Omental fat pad (tissue), 4 donors: ENCODE measurements around the gene SLC1A2. TPM values are rescaled to one million over a fixed set of nuclear protein-coding genes. Genes with fewer than 3 reads are reported as not detected.

Experiments used
- ATAC-seq: fragments of 150-250 bp; one replicate; pipeline ENCODE4 v1.9.1; 2016; ENCODE audit warnings: mild to moderate bottlenecking, moderate library complexity; ENCODE audit not compliant: low FRiP score
- DNase-seq: peaks from one replicate; pipeline ENCODE4 v3.0.0-alpha.2; 2019; ENCODE audit warnings: low spot score
- CTCF ChIP-seq, 3 donors: fragments of 450-650 bp; IDR thresholded peaks; one replicate each; pipeline ENCODE4 v1.5.1; 2016 to 2017; ENCODE audit warnings: antibody characterized with exemption in 3 of 3, mild to moderate bottlenecking in 3 of 3, moderate library complexity in 2 of 3
- total RNA-seq, 4 donors: library from RNA; depleted of rRNA; stranded (reverse); fragments of >200 nt; gene quantifications; one replicate each; pipeline ENCODE4 v1.1.0, GENCODE V29; 2016

Gene SLC1A2
- total RNA-seq: 1 to 10 TPM in 3 of 4 donors, under 1 TPM in 1; 0.96 to 5.0 (median 2.8) TPM

- DNase-seq (no peak), ATAC-seq (peak; percentile 20)
- TF ChIP-seq CTCF (IDR thresholded peaks at IDR 0.05): no peak
Observed at GRCh38 chr11:35419184-35419829, at the start of gene SLC1A2. TSS of gene SLC1A2 (minus strand) at chr11:35419558. CDS start at chr11:35418966, 592 bp downstream.

GRCh38 chr11:35466058-35466457 is 46.7 kb upstream of the SLC1A2 start:
- no peak for ATAC-seq
- no peak for DNase-seq
- TF ChIP-seq CTCF (IDR thresholded peaks at IDR 0.05): no peak

- DNase-seq (no peak), ATAC-seq (no peak)
- TF ChIP-seq CTCF (IDR thresholded peaks at IDR 0.05): no peak
Observed at GRCh38 chr11:35464308-35464707, 45.0 kb upstream of the SLC1A2 start.

- ATAC-seq: no peak
- no peak for TF ChIP-seq CTCF (IDR thresholded peaks at IDR 0.05)
- DNase-seq: no peak
Observed at GRCh38 chr11:35463331-35463751, 44.0 kb upstream of the SLC1A2 start.

- TF ChIP-seq CTCF (IDR thresholded peaks at IDR 0.05): no peak
- ATAC-seq: no peak
- no peak for DNase-seq
Observed at GRCh38 chr11:35461917-35462538, 42.7 kb upstream of the SLC1A2 start.

- no peak for TF ChIP-seq CTCF (IDR thresholded peaks at IDR 0.05)
- ATAC-seq (no peak), DNase-seq (no peak)
Observed at GRCh38 chr11:35459489-35459888, 40.1 kb upstream of the SLC1A2 start.

GRCh38 chr11:35458846-35459245 is 39.5 kb upstream of the SLC1A2 start:
- DNase-seq (no peak), ATAC-seq (no peak)
- no peak for TF ChIP-seq CTCF (IDR thresholded peaks at IDR 0.05)
